Esophagus squamous epithelium (tissue), 5 donors: Measurements from ENCODE around the gene ERV3-1. TPM values are rescaled to one million over a fixed set of nuclear protein-coding genes. Genes with fewer than 3 reads are reported as not detected.

Experiments used
- DNase-seq: peaks from one replicate; lab custom pipeline; 2025; lab: John Stamatoyannopoulos, UW
- H3K27ac ChIP-seq, 4 donors: fragments of 200-600 bp; sonication (generic); one replicate each; pipeline ENCODE4 v1.5.1; 2016 to 2019; ENCODE audit warnings: mild to moderate bottlenecking in 1 of 4
- H3K27me3 ChIP-seq, 4 donors: fragments of 200-600 bp; sonication (generic); 1 replicate in 3 of 4; 2 replicates in 1 of 4; pipeline versions ENCODE4 v1.5.1 to v1.6.0; 2017 to 2021; ENCODE audit warnings: antibody characterized with exemption in 1 of 4
- H3K36me3 ChIP-seq, 3 donors: fragments of 200-600 bp; sonication (generic); one replicate each; pipeline ENCODE4 v1.5.1; 2016 to 2019
- H3K4me1 ChIP-seq, 3 donors: fragments of 200-600 bp; sonication (generic); one replicate each; pipeline ENCODE4 v1.5.1; 2017 to 2019
- H3K4me3 ChIP-seq, 4 donors: fragments of 200-600 bp; sonication (generic); 1 replicate in 3 of 4; 2 replicates in 1 of 4; pipeline ENCODE4 v1.5.1; 2016 to 2019; ENCODE audit warnings: mild to moderate bottlenecking in 2 of 4, moderate library complexity in 1 of 4
- H3K9me3 ChIP-seq, 3 donors: fragments of 200-600 bp; sonication (generic); one replicate each; pipeline ENCODE4 v1.5.1; 2016 to 2019
- CTCF ChIP-seq, 6 experiments: fragments of 450-650 bp in 4 of 6; fragments of 200-600 bp in 2 of 6; sonication (generic) in 2 of 6; IDR thresholded peaks; one replicate each; pipeline ENCODE4 v1.5.1; 2016 to 2019; ENCODE audit warnings: antibody characterized with exemption in 6 of 6, mild to moderate bottlenecking in 4 of 6, moderate library complexity in 4 of 6
- POLR2A ChIP-seq, 4 donors: fragments of 450-650 bp; IDR thresholded peaks; one replicate each; pipeline ENCODE4 v1.6.1; 2017; ENCODE audit warnings: antibody characterized with exemption in 4 of 4, mild to moderate bottlenecking in 4 of 4, moderate library complexity in 3 of 4
- WGBS, 2 donors: methylation state at CpG; one replicate each; pipeline ENCODE4 v1.1.5; 2018; 5-methylcytosine and 5-hydroxymethylcytosine counted together
- intact Hi-C: fragments of 100-400 bp; cut with DNase I; formaldehyde crosslinking; loops from one replicate; pipeline ENCODE4 v1.15.0; 2022
- total RNA-seq, 4 donors: library from RNA; depleted of rRNA; stranded (reverse); fragments of >200 nt; gene quantifications; one replicate each; pipeline ENCODE4 v1.1.0, GENCODE V29; 2016
- donor health status: DM: yes; HTN: yes; CAD: no.

ERV3-1 gene
- total RNA-seq, 4 donors from 2014 or later = 15.4 to 30.9 (median 18.6) TPM

GRCh38 chr7:64997927-64998391, 8.5 kb downstream of the ERV3-1 start:
- intact Hi-C loops = no loop called here
- H3K4me3 ChIP-seq = peak overlapping the region in 1 of 4 donors; percentile 16
- no peak for DNase-seq
- H3K9me3 ChIP-seq = peaks cover 0 to 86% (median 42%) of the 10 kb centered on the region in 3 donors
- TF ChIP-seq POLR2A (IDR thresholded peaks at IDR 0.05) (no peak), CTCF (IDR thresholded peaks at IDR 0.05) (no peak)
- H3K27ac ChIP-seq = peak overlapping the region; percentile 78 to 88 (median 79)
- peaks cover 0 to 28% (median 0%) of the 10 kb centered on the region in 3 donors for H3K36me3 ChIP-seq
- H3K4me1 ChIP-seq = peaks cover 8 to 58% (median 16%) of the 10 kb centered on the region in 3 donors
- 23 to 35% methylated on average over 4 to 5 of the region's 8 CpGs for WGBS, 2 donors
- no peaks in the 10 kb centered on the region for H3K27me3 ChIP-seq

GRCh38 chr7:64997164-64997908, 9.2 kb downstream of the ERV3-1 start:
- peak overlapping the region; percentile 36 to 88 (median 77) for H3K27ac ChIP-seq
- peaks cover 0 to 33% (median 0%) of the 10 kb centered on the region in 3 donors for H3K36me3 ChIP-seq
- no peaks in the 10 kb centered on the region for H3K27me3 ChIP-seq
- TF ChIP-seq POLR2A (IDR thresholded peaks at IDR 0.05) (no peak), CTCF (IDR thresholded peaks at IDR 0.05) (no peak)
- H3K4me1 ChIP-seq = peaks cover 8 to 56% (median 16%) of the 10 kb centered on the region in 3 donors
- 94 to 96% methylated on average over 9 to 10 of the region's 12 CpGs for WGBS, 2 donors
- peaks cover 0 to 90% (median 46%) of the 10 kb centered on the region in 3 donors for H3K9me3 ChIP-seq
- no peak overlapping the region for H3K4me3 ChIP-seq
- intact Hi-C loops = no loop called here
- no peak for DNase-seq

GRCh38 chr7:64996305-64996704, 10.2 kb downstream of the ERV3-1 start:
- intact Hi-C loops = no loop called here
- Histone ChIP-seq H3K27ac (no peak overlapping the region), H3K4me3 (no peak overlapping the region), H3K36me3 (peaks cover 0 to 37% (median 0%) of the 10 kb centered on the region in 3 donors), H3K4me1 (peaks cover 8 to 47% (median 16%) of the 10 kb centered on the region in 3 donors), H3K27me3 (no peaks in the 10 kb centered on the region), H3K9me3 (peaks cover 0 to 92% (median 56%) of the 10 kb centered on the region in 3 donors)
- no peak for TF ChIP-seq CTCF (IDR thresholded peaks at IDR 0.05)
- no peak for TF ChIP-seq POLR2A (IDR thresholded peaks at IDR 0.05)
- WGBS, 2 donors = 100% methylated on average over 1 to 2 of the region's 2 CpGs
- DNase-seq = no peak

GRCh38 chr7:64993901-64994300, 12.6 kb downstream of the ERV3-1 start:
- peak overlapping the region in 2 of 4 donors; percentile 4 to 26 for H3K27ac ChIP-seq
- intact Hi-C loops = no loop called here
- TF ChIP-seq CTCF (IDR thresholded peaks at IDR 0.05) (no peak), POLR2A (IDR thresholded peaks at IDR 0.05) (no peak)
- H3K36me3 ChIP-seq = peaks cover 0 to 30% (median 0%) of the 10 kb centered on the region in 3 donors
- no peak for DNase-seq
- peaks cover 3 to 32% (median 3%) of the 10 kb centered on the region in 3 donors for H3K4me1 ChIP-seq
- peaks cover 0 to 88% (median 61%) of the 10 kb centered on the region in 3 donors for H3K9me3 ChIP-seq
- WGBS, 2 donors = 86 to 90% methylated on average over 6 to 7 of the region's 7 CpGs
- H3K4me3 ChIP-seq = no peak overlapping the region
- H3K27me3 ChIP-seq = no peaks in the 10 kb centered on the region

- H3K27ac ChIP-seq = peak overlapping the region in 2 of 4 donors; percentile 21 to 34
- WGBS, 2 donors = 79 to 90% methylated on average over 3 to 4 of the region's 5 CpGs
- no peak for DNase-seq
- TF ChIP-seq POLR2A (IDR thresholded peaks at IDR 0.05) (no peak), CTCF (IDR thresholded peaks at IDR 0.05) (no peak)
- H3K36me3 ChIP-seq = peaks cover 0 to 26% (median 0%) of the 10 kb centered on the region in 3 donors
- peaks cover 0 to 86% (median 64%) of the 10 kb centered on the region in 3 donors for H3K9me3 ChIP-seq
- no peak overlapping the region for H3K4me3 ChIP-seq
- H3K27me3 ChIP-seq = no peaks in the 10 kb centered on the region
- H3K4me1 ChIP-seq = peaks cover 0 to 23% (median 3%) of the 10 kb centered on the region in 3 donors
- intact Hi-C loops = no loop called here
These were observed 13.5 kb downstream of the ERV3-1 start for GRCh38 chr7:64992971-64993370.
